Measurements from ENCODE around the gene HINT3.
"Not testable (repeated sequence)": the region's sequence is repeated elsewhere in the genome, so short reads cannot be mapped to it uniquely, and the experiment has no call there.

Gene HINT3

GRCh38 chr6:125949069-125949468 lies 7.5 kb upstream of the HINT3 start:
- no peaks in the 10 kb centered on the region for H3K9me3 Mint-ChIP-seq
- no peaks in the 10 kb centered on the region for H3K36me3 Mint-ChIP-seq
- H3K27ac Mint-ChIP-seq = no peak overlapping the region
- peaks cover 2% of the 10 kb centered on the region for H3K27me3 Mint-ChIP-seq
- H3K4me1 Mint-ChIP-seq = no peaks in the 10 kb centered on the region
- no peak overlapping the region for H3K4me3 Mint-ChIP-seq

DNA sequence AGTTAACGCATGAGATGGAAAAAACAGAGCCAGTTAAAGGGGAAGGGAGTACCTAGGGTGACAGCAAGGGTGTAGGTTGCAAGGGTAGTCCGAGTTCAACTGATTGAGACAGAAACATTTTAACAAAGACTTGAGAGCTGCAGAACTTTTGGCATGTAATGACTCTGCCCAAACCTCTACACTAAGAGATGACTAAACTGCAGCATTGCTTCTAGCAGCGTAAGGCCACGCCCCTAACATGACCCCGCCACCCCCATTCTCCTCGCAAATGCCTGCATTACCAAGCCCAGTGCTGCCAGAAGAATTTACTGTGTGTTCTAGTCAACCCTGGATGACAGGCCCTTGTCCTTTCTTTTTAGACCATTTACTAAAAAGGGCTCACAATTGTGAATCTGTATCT lies 6.3 kb upstream of the HINT3 start:
- peaks cover 2% of the 10 kb centered on the region for H3K27me3 Mint-ChIP-seq
- H3K36me3 Mint-ChIP-seq = no peaks in the 10 kb centered on the region
- no peaks in the 10 kb centered on the region for H3K9me3 Mint-ChIP-seq
- no peak overlapping the region for H3K4me3 Mint-ChIP-seq
- no peaks in the 10 kb centered on the region for H3K4me1 Mint-ChIP-seq
- no peak overlapping the region for H3K27ac Mint-ChIP-seq

DNA sequence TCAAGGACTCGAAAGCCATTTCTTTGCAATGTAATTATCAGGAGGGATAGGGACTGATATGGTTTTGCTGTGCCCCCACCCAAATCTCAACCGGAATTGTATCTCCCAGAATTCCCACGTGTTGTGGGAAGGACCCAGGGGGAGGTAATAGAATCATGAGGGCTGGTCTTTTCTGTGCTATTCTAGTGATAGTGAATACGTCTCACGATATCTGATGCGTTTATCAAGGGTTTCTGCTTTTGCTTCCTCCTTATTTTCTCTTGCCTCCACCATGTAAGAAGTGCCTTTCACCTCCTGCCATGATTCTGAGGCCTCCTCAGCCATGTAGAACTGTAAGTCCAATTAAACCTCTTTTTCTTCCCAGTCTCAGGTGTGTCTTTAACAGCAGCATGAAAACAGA lies 5.9 kb upstream of the HINT3 start:
- H3K4me3 Mint-ChIP-seq, H3K27me3 Mint-ChIP-seq, H3K9me3 Mint-ChIP-seq, H3K4me1 Mint-ChIP-seq, H3K27ac Mint-ChIP-seq, H3K36me3 Mint-ChIP-seq: not testable (repeated sequence)

GRCh38 chr6:125951323-125951722 lies 5.2 kb upstream of the HINT3 start:
- Mint-ChIP-seq H3K27me3 (peaks cover 2% of the 10 kb centered on the region), H3K4me3 (no peak overlapping the region), H3K4me1 (peaks cover 3% of the 10 kb centered on the region), H3K27ac (no peak overlapping the region), H3K9me3 (no peaks in the 10 kb centered on the region), H3K36me3 (no peaks in the 10 kb centered on the region)

DNA sequence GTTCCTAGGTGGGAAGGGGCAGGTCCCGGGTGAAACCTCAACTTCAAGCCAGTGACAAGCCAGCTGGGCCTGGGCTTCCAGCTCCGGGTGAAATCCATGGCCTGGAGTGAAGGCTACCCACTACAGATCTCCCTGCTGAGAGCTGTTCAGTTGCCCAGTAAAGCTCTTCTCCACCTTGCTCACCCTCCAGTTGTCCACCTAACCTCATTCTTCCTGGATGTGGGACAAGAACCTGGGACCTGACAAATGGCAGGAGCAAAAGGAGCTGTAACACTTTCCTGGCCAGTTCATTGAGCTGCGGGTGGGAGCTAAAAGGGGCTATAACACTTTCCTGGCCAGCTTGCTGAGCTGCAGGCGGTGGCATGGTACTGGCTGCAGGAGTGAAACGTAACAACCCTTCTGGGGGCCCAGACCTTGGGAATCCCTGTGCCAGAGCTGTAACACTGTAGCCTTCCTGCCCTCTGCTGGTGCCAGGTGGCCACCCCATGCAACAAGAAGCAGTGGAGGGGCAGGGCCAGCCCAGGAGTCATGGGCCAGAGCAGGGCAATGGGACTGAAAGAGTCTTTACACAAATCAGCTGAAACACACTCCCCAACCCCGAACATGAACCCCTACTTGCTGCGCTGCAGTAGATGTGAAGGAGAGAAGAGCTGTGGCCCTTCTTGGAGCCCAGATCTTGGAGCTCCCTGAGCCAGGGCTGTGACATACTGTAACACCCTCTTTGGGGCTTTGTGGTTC lies 3.6 kb upstream of the HINT3 start:
- no peak overlapping the region for H3K27ac Mint-ChIP-seq
- H3K4me3 Mint-ChIP-seq = no peak overlapping the region
- H3K9me3 Mint-ChIP-seq = no peaks in the 10 kb centered on the region
- H3K36me3 Mint-ChIP-seq = no peaks in the 10 kb centered on the region
- H3K4me1 Mint-ChIP-seq = peaks cover 3% of the 10 kb centered on the region
- peaks cover 2% of the 10 kb centered on the region for H3K27me3 Mint-ChIP-seq

- no peaks in the 10 kb centered on the region for H3K9me3 Mint-ChIP-seq
- H3K27ac Mint-ChIP-seq = no peak overlapping the region
- H3K36me3 Mint-ChIP-seq = no peaks in the 10 kb centered on the region
- H3K4me1 Mint-ChIP-seq = peaks cover 3% of the 10 kb centered on the region
- peaks cover 2% of the 10 kb centered on the region for H3K27me3 Mint-ChIP-seq
- H3K4me3 Mint-ChIP-seq = no peak overlapping the region
Measured at GRCh38 chr6:125953502-125953875, 3.1 kb upstream of the HINT3 start.

- H3K4me1 Mint-ChIP-seq = peaks cover 3% of the 10 kb centered on the region
- H3K27ac Mint-ChIP-seq = no peak overlapping the region
- no peaks in the 10 kb centered on the region for H3K9me3 Mint-ChIP-seq
- peak overlapping the region; percentile 6 for H3K4me3 Mint-ChIP-seq
- no peaks in the 10 kb centered on the region for H3K36me3 Mint-ChIP-seq
- peaks cover 1% of the 10 kb centered on the region for H3K27me3 Mint-ChIP-seq
Measured at GRCh38 chr6:125954735-125955339, 1.7 kb upstream of the HINT3 start.

GRCh38 chr6:125955973-125956372 lies 597 bp upstream of the HINT3 start:
- H3K36me3 Mint-ChIP-seq = no peaks in the 10 kb centered on the region
- H3K4me3 Mint-ChIP-seq = no peak overlapping the region
- H3K27me3 Mint-ChIP-seq = no peaks in the 10 kb centered on the region
- H3K4me1 Mint-ChIP-seq = peaks cover 10% of the 10 kb centered on the region
- H3K27ac Mint-ChIP-seq = peak overlapping the region; percentile 63
- no peaks in the 10 kb centered on the region for H3K9me3 Mint-ChIP-seq

DNA sequence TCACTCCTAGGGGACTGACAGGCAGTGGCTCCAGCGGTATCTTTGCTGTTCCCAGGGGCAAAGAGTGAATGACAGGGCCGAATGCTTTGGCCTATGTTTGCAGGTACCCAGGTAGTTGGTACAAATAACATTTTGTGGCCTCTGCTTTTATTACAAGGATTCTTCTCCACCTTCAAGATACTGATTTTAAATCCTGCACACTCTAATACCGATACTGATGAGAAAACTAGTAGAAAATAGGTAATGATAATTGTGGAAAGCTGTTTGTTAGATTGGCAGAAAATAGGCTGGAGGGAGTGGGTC lies 772 bp downstream of the HINT3 start:
- H3K36me3 Mint-ChIP-seq = no peaks in the 10 kb centered on the region
- peaks cover 16% of the 10 kb centered on the region for H3K4me1 Mint-ChIP-seq
- H3K27me3 Mint-ChIP-seq = no peaks in the 10 kb centered on the region
- no peak overlapping the region for H3K27ac Mint-ChIP-seq
- no peaks in the 10 kb centered on the region for H3K9me3 Mint-ChIP-seq
- no peak overlapping the region for H3K4me3 Mint-ChIP-seq

DNA sequence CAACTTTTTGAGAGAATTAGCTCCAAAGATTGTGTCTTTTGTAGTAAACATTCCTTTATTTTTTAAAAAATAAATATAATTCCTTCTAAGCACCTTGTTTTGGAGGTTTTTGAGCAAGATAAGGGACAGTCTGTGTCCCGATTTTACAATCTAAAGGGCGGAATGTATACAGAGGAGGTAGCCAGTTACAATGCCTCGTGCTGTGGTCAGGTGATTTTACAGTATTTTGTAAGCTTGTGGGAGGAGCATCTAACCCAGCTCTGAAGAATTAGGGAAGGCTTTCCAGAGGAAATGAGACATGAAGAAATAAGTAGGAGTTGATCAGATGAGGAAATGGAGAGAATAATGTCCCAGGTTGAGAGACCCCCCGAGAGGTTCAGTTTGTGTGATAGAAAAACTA lies 1.3 kb downstream of the HINT3 start:
- no peaks in the 10 kb centered on the region for H3K36me3 Mint-ChIP-seq
- peaks cover 21% of the 10 kb centered on the region for H3K4me1 Mint-ChIP-seq
- no peaks in the 10 kb centered on the region for H3K9me3 Mint-ChIP-seq
- H3K4me3 Mint-ChIP-seq = no peak overlapping the region
- no peaks in the 10 kb centered on the region for H3K27me3 Mint-ChIP-seq
- no peak overlapping the region for H3K27ac Mint-ChIP-seq

DNA sequence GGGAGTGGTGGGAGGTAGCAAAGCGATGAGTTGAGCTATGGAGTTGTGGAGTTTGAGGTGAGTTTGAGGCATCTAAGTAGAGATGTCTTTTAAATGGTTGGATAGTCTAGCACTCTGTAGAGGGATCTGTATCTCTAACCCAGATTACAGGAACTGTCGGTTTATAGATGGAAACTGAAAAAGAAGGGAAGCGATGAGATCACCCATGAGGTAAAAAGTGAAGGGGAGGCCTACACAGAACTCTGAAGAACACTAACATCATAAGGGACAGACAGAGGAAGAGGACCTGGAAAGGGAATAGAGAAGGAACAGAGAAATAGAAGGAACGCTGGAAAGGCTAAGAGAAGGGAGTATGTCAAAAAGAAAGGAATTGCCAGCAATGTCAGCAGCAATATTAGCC lies 2.5 kb downstream of the HINT3 start:
- Mint-ChIP-seq H3K9me3 (no peaks in the 10 kb centered on the region), H3K27ac (no peak overlapping the region), H3K4me3 (no peak overlapping the region), H3K27me3 (no peaks in the 10 kb centered on the region), H3K36me3 (no peaks in the 10 kb centered on the region), H3K4me1 (peaks cover 30% of the 10 kb centered on the region)

GRCh38 chr6:125961117-125961516 lies 4.5 kb downstream of the HINT3 start:
- no peaks in the 10 kb centered on the region for H3K27me3 Mint-ChIP-seq
- no peak overlapping the region for H3K27ac Mint-ChIP-seq
- H3K9me3 Mint-ChIP-seq = no peaks in the 10 kb centered on the region
- peaks cover 38% of the 10 kb centered on the region for H3K4me1 Mint-ChIP-seq
- H3K36me3 Mint-ChIP-seq = no peaks in the 10 kb centered on the region
- H3K4me3 Mint-ChIP-seq = no peak overlapping the region

GRCh38 chr6:125962900-125963497 lies 6.4 kb downstream of the HINT3 start:
- peaks cover 45% of the 10 kb centered on the region for H3K4me1 Mint-ChIP-seq
- no peak overlapping the region for H3K27ac Mint-ChIP-seq
- no peak overlapping the region for H3K4me3 Mint-ChIP-seq
- peaks cover 5% of the 10 kb centered on the region for H3K36me3 Mint-ChIP-seq
- no peaks in the 10 kb centered on the region for H3K9me3 Mint-ChIP-seq
- H3K27me3 Mint-ChIP-seq = no peaks in the 10 kb centered on the region

- H3K27ac Mint-ChIP-seq = no peak overlapping the region
- no peaks in the 10 kb centered on the region for H3K9me3 Mint-ChIP-seq
- H3K36me3 Mint-ChIP-seq = peaks cover 10% of the 10 kb centered on the region
- H3K4me3 Mint-ChIP-seq = no peak overlapping the region
- peaks cover 54% of the 10 kb centered on the region for H3K4me1 Mint-ChIP-seq
- H3K27me3 Mint-ChIP-seq = no peaks in the 10 kb centered on the region
Measured at GRCh38 chr6:125963817-125964216, 7.2 kb downstream of the HINT3 start.

DNA sequence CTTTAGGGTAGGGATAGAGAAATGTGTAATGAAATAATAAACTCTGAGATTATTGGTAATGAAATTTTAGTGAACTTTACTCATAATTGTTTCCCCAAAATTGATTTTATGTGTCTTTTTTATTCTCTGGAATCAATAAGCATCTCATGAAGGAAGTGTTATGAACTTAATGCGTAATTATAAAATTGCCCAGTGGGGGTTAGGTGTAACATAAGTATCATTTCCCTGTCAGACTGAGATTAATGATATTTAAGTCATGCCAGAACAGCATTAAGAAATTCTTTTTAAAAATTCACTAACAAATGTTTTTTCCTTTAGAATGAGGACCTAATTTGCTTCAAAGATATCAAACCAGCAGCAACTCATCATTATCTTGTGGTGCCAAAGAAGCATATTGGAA lies 10.0 kb downstream of the HINT3 start:
- Mint-ChIP-seq H3K4me3 (no peak overlapping the region), H3K27ac (no peak overlapping the region), H3K9me3 (no peaks in the 10 kb centered on the region), H3K27me3 (no peaks in the 10 kb centered on the region), H3K4me1 (peaks cover 56% of the 10 kb centered on the region), H3K36me3 (peaks cover 10% of the 10 kb centered on the region)

- Mint-ChIP-seq H3K27me3 (no peaks in the 10 kb centered on the region), H3K4me1 (peaks cover 41% of the 10 kb centered on the region), H3K4me3 (no peak overlapping the region), H3K36me3 (peaks cover 13% of the 10 kb centered on the region), H3K27ac (no peak overlapping the region), H3K9me3 (no peaks in the 10 kb centered on the region)
Measured at GRCh38 chr6:125968493-125968892, 11.9 kb downstream of the HINT3 start.

DNA sequence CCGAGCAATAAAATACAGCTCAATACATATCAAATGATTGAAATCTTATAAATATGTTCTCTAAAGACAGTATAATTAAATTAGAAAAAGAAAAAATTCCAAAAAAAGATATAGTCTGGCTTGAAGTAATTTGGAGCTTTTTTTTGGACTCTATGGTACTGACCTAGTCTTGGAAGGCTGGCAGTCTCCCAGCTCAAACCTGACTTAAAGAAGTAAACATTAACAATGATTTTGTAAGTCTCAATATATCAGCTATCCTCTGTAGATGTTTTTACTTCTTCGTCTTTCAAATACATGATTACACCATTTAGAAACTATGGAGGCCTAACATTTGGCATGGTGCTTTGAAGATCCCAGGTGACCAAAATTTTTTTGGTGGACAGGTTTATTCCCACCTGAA lies 14.2 kb downstream of the HINT3 start:
- peaks cover 16% of the 10 kb centered on the region for H3K36me3 Mint-ChIP-seq
- no peak overlapping the region for H3K27ac Mint-ChIP-seq
- H3K4me3 Mint-ChIP-seq = no peak overlapping the region
- H3K9me3 Mint-ChIP-seq = no peaks in the 10 kb centered on the region
- H3K4me1 Mint-ChIP-seq = peaks cover 36% of the 10 kb centered on the region
- no peaks in the 10 kb centered on the region for H3K27me3 Mint-ChIP-seq

Data from activated naive CD4-positive, alpha-beta T cell treated with anti-CD3 and anti-CD28 coated beads, Interleukin-2, amount 50 U/mL, for 24 hours (primary cell).